HG03378 (cell line): ENCODE measurements around the gene CEP19.

ENCODE experiments used
- ATAC-seq: cut with Tn5 transposase; IDR thresholded peaks from one replicate; pipeline ENCODE4 v1.9.1; 2021; ENCODE audit warnings: mild to moderate bottlenecking, moderate library complexity; ENCODE audit not compliant: unreplicated experiment

The CEP19 gene

GRCh38 chr3:196667056-196667825 is 44.8 kb downstream of the CEP19 start:
- no peak for ATAC-seq

GRCh38 chr3:196666001-196666867 is 45.8 kb downstream of the CEP19 start:
- ATAC-seq = no peak

GRCh38 chr3:196662711-196663571 is 49.1 kb downstream of the CEP19 start:
- ATAC-seq = no peak

GRCh38 chr3:196662033-196662432 is 50.0 kb downstream of the CEP19 start:
- no peak for ATAC-seq

DNA sequence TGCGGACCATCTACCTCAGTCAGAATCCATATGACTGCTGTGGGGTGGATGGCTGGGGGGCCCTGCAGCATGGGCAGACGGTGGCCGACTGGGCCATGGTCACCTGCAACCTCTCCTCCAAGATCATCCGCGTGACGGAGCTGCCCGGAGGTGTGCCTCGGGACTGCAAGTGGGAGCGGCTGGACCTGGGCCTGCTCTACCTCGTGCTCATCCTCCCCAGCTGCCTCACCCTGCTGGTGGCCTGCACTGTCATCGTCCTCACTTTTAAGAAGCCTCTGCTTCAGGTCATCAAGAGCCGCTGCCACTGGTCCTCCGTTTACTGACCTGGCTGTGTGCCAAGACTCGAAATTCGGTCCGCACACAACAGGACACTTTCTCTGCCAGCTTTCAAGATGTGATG is 50.6 kb downstream of the CEP19 start:
- ATAC-seq = no peak

DNA sequence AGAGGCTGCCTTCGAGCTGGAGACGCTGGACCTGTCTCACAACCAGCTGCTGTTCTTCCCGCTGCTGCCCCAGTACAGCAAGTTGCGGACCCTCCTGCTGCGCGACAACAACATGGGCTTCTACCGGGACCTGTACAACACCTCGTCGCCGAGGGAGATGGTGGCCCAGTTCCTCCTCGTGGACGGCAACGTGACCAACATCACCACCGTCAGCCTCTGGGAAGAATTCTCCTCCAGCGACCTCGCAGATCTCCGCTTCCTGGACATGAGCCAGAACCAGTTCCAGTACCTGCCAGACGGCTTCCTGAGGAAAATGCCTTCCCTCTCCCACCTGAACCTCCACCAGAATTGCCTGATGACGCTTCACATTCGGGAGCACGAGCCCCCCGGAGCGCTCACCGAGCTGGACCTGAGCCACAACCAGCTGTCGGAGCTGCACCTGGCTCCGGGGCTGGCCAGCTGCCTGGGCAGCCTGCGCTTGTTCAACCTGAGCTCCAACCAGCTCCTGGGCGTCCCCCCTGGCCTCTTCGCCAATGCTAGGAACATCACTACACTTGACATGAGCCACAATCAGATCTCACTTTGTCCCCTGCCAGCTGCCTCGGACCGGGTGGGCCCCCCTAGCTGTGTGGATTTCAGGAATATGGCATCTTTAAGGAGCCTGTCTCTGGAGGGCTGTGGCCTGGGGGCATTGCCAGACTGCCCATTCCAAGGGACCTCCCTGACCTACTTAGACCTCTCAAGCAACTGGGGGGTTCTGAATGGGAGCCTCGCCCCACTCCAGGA is 51.5 kb downstream of the CEP19 start:
- no peak for ATAC-seq

DNA sequence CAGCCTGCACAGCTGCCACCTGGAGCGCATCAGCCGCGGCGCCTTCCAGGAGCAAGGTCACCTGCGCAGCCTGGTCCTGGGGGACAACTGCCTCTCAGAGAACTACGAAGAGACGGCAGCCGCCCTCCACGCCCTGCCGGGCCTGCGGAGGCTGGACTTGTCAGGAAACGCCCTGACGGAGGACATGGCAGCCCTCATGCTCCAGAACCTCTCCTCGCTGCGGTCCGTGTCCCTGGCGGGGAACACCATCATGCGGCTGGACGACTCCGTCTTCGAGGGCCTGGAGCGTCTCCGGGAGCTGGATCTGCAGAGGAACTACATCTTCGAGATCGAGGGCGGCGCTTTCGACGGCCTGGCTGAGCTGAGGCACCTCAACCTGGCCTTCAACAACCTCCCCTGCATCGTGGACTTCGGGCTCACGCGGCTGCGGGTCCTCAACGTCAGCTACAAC is 52.1 kb downstream of the CEP19 start:
- no peak for ATAC-seq
